Stimulated activated CD4-positive, alpha-beta T cell treated with anti-CD3 and anti-CD28 coated beads, Interleukin-2, amount 100 ng/mL, for 24 hours (primary cell): ENCODE measurements around the gene C22orf42.
"Not testable (repeated sequence)": the region's sequence is repeated elsewhere in the genome, so short reads cannot be mapped to it uniquely, and the experiment has no call there.

ENCODE experiments used
- DNase-seq, 2 donors: peaks; one replicate each; pipeline ENCODE4 v3.0.0-alpha.2; 2020

The C22orf42 gene

DNA sequence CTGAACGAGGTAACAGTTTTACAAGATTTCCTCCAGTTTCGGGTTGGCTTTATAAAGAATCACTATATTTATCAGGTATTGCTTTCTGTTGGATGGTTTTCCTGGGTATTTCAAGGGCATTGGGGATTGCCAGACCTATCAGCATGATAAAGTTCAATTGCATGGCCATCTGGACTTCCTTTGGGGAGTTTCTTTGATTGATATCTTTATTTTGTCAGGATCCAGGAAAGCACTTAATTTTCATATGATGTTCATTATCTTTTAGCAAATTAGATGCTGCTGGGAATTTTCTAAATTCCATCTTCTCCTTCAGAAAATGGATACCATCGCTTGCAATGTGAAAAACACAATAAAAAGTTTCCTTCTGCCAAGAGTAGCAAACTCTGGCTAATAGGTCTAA is 24.5 kb upstream of the C22orf42 start:
- DNase-seq, result no peak

GRCh38 chr22:32181043-32181442 is 21.9 kb upstream of the C22orf42 start:
- DNase-seq, result no peak

DNA sequence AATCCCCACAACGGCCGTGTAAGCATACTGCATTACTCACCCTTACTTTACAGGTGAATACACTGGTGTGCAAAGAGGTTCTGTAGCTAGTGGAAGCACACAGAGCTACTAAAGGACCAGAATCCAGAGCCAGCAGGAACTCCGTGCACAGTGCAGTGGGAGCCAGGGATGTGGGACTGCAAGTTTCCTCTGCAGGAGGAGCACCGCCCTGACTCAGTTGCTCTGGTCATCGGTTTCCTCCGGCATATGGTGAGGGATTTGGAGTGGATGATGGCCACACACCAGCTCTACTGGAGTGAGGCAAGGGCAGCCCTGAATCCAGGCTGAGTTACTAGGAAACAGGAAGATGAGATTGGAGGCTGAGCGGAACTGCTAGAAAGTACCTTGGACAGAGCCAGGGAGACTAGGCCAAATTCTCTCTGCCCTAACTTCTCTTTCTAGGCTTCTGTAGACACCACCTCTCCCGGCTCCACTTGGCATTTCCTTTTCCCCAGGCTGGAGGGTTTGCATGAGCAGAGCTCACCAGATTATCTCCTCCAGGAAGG is 18.2 kb upstream of the C22orf42 start:
- DNase-seq, result no peak

DNA sequence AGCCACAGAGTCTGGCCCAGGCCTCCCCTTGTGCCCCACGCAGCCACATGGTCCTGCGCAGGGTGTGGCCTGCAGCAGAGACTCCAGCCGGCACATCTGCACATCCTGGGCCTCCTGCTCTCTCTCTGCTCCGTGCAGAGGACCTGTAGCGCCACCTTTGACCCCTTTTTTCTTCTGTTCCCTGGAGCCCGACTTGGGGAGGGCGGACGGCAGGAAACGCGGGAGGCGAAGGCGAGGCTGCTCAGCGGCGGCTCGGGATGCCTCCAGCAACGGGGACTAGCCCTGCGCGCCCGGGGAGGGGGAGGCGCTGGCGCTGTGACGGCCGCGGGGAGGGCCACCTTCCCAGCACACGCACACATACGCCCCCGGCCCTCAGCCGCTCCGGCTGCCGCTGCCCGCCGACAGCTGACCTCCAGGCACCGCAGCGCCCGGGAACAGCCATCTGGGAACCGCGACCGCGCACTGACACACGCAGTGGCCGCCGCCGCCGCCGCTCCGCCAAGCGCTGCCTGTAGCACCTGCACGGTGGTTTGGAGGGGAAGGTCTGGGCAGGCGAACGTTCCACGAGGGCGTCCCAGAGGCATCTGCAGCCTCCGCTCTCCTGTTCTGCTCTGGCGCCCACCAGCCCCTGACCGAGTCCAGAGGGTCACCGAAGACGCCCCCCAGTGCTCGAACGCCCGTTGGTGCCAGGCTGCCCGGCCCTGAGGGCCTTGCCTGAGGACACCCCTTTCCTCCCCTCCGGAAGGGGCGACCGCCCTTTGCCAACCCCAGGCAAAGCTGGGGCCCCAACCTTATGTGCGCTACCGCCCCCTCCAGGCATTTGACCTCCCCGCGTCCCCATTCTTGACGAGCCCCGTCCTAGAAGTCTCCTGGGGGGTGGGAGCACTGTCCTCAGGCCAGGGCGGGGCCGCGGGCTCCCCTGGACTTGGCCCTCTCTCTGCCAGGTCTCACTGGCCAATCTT is 16.9 kb upstream of the C22orf42 start:
- DNase-seq, result peak in 1 of 2 donors; percentile 12

- no peak for DNase-seq
Measured at GRCh38 chr22:32175115-32175514, 16.0 kb upstream of the C22orf42 start.

DNA sequence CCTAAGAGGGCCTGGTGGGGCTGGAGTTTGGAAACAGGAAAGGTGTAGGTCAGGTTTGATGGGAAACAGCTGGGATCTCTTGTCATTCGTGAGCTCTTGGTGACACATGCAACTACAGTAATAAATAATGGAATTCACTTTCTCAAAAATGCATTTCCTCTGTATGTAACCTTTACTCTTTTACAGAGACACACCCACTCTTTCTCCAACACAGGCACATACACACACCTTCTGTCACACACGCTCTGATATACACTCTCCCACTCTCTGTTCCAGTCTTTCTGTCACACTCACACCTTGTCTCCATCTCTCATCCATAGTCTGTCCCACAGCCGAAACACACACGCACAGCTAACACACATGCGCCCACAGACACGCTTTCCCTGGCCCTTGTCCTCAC is 6.6 kb upstream of the C22orf42 start:
- no peak for DNase-seq

GRCh38 chr22:32164075-32164860 is 5.2 kb upstream of the C22orf42 start:
- DNase-seq, result peak in 1 of 2 donors; percentile 3

GRCh38 chr22:32160411-32160810 is 1.3 kb upstream of the C22orf42 start:
- DNase-seq, result not testable (repeated sequence)

- not testable (repeated sequence) for DNase-seq
Measured at GRCh38 chr22:32157632-32158031, 1.5 kb downstream of the C22orf42 start.

- DNase-seq, result peak in 1 of 2 donors; percentile 2
Measured at GRCh38 chr22:32154727-32155126, 4.4 kb downstream of the C22orf42 start.

DNA sequence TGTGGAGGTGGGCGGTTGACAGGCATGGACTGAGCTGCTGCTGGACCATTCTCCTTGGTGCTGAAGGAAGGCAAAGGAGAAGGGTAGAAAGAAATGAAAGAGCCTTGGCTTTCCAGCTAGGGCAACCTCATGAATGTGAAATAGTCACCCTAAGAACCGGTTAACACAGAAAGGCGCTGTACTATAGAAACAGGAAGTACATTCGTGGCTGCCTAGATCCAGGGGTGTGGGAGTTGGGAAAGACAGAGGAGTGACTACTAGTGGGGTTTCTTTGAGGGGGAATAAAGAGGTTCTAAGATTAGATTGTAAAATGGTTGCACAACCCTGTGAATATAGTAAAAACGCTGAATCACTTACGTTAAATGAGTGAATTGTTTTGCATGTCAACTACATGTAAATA is 7.5 kb downstream of the C22orf42 start:
- not testable (repeated sequence) for DNase-seq

DNA sequence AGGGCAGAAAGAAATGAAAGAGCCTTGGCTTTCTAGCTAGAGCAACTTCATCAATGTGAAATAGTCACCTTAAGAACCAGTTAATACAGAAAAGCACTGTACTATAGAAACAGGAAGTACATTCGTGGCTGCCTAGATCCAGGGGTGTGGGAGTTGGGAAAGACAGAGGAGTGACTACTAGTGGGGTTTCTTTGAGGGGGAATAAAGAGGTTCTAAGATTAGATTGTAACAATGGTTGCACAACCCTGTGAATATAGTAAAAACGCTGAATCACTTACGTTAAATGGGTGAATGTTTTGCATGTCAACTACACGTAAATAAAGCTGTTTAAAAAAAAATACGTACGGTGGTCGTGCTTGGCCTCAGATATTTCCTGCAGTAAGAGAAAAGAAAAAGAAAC is 8.5 kb downstream of the C22orf42 start:
- not testable (repeated sequence) for DNase-seq

GRCh38 chr22:32148372-32148771 is 10.7 kb downstream of the C22orf42 start:
- DNase-seq, result not testable (repeated sequence)

- DNase-seq, result not testable (repeated sequence)
Measured at GRCh38 chr22:32147128-32147527, 12.0 kb downstream of the C22orf42 start.

- DNase-seq, result no peak
Measured at GRCh38 chr22:32144496-32145274, 14.4 kb downstream of the C22orf42 start.

GRCh38 chr22:32142600-32142999 is 16.5 kb downstream of the C22orf42 start:
- no peak for DNase-seq

DNA sequence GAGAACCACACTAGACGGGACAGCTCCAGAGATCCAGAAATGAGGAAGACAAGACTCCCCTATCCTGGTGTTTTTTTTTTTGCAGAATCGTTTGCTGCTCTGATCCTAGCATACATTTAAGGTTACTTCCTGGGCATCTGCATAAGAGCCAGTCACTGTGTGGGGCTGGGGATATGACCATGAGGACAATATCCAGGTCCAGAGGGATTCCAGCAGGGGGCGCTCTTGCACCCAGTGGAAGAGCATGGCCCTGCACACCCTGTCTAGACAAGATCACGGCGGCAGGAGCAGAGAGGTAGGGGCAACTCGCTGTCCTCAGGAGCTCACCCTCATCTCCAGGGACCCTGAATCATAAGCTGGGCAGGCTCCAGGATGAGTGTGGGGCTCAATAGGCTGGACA is 18.4 kb downstream of the C22orf42 start:
- DNase-seq, result not testable (repeated sequence)

GRCh38 chr22:32138576-32138975 is 20.5 kb downstream of the C22orf42 start:
- DNase-seq, result not testable (repeated sequence)

DNA sequence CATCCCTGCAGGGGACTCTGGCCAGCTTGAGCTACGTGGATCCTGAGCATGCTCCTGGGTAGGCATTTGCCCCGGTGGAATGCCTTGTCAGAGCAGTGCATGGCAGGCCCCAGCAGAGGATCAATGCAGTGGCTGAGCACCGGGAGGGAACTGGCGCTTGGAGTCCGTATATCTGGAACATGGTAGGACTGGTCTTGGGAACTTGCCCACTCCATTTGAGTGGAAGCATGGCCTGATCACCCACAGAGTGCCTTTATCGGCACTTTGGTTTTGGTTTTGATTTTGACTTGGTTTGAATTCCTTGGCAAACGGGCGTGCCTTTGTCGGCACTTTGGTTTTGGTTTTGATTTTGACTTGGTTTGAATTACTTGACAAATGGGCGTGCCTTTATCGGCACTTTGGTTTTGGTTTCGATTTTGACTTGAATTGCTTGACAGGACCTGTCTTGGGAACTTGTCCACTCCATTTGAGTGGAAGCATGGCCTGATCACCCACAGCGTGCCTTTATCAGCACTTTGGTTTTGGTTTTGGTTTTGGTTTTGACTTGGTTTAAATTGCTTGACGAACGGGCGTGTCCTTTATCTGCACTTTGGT is 21.3 kb downstream of the C22orf42 start:
- peak; percentile 40 to 63 for DNase-seq

DNA sequence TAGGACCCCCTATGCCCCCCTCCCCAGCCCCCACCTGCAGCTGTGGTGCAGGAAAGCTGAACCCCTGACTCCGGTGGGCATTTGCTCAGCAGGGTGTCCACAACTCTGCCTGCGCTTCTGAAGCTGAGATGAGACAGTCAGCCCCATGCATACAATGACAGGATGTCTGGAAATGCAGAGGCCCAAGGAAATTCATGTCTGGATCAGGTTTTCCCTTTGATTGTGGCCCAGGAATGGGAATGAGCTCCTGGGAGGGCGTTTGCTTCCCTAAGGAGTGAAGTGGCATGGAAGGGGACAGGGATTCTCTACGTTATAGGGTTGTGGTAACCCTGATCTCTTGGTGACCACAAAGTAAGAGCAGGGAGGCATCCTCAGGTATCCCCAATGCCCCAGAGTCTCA is 22.2 kb downstream of the C22orf42 start:
- not testable (repeated sequence) for DNase-seq

- not testable (repeated sequence) for DNase-seq
Measured at GRCh38 chr22:32135958-32136357, 23.1 kb downstream of the C22orf42 start.

DNA sequence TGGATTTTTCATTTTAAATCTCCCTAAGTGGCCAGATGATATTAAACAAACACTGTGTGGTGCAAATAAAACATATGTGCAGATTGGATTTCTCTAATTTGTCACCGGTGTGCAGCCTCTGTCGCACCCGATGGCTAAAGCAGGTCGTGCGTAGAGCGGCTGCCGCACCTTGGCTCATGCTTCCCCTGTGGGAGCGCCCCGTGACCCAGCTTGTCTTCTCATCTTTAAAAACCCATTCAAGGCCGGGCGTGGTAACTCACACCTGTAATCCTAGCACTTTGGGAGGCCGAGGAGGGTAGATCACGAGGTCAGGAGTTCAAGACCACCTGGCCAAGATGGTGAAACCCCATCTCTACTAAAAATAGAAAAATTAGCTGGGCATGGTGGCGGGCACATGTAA is 24.3 kb downstream of the C22orf42 start:
- not testable (repeated sequence) for DNase-seq
